ENCODE measurements around the gene CEP89.

- TF ChIP-seq, protein P1, sequence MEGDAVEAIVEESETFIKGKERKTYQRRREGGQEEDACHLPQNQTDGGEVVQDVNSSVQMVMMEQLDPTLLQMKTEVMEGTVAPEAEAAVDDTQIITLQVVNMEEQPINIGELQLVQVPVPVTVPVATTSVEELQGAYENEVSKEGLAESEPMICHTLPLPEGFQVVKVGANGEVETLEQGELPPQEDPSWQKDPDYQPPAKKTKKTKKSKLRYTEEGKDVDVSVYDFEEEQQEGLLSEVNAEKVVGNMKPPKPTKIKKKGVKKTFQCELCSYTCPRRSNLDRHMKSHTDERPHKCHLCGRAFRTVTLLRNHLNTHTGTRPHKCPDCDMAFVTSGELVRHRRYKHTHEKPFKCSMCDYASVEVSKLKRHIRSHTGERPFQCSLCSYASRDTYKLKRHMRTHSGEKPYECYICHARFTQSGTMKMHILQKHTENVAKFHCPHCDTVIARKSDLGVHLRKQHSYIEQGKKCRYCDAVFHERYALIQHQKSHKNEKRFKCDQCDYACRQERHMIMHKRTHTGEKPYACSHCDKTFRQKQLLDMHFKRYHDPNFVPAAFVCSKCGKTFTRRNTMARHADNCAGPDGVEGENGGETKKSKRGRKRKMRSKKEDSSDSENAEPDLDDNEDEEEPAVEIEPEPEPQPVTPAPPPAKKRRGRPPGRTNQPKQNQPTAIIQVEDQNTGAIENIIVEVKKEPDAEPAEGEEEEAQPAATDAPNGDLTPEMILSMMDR (optimal IDR thresholded peaks at IDR 0.05 in 1 of 3, IDR thresholded peaks at IDR 0.05 in 1 of 3, conservative IDR thresholded peaks at IDR 0.05 in 1 of 3; ENCODE audit: extremely low read depth in 1 of 3, insufficient read depth in 2 of 3, low read length in 3 of 3): no peak
- TF ChIP-seq EZH2 (IDR thresholded peaks at IDR 0.05; ENCODE audit: low read length): no peak
Observed at GRCh38 chr19:32887572-32888215, 84.1 kb downstream of the CEP89 start.
